Mesenchymal stem cell (in vitro differentiated cells and primary cell): ENCODE data around the gene SYPL2.
"Not testable (repeated sequence)": the region's sequence is repeated elsewhere in the genome, so short reads cannot be mapped to it uniquely, and the experiment has no call there.

Experiments used
- DNase-seq: peaks from one replicate; pipeline ENCODE4 v3.0.0-alpha.2; 2013
- H2AFZ ChIP-seq: one replicate; pipeline ENCODE4 v1.6.1; 2013; ENCODE audit warnings: low read depth, mild to moderate bottlenecking, control low read depth, inconsistent platforms, low read length, moderate library complexity
- H2AK5ac ChIP-seq: 2 replicates; pipeline ENCODE4 v1.6.1; 2013; ENCODE audit warnings: low read length, moderate library complexity, mild to moderate bottlenecking, inconsistent platforms; ENCODE audit not compliant: severe bottlenecking
- H2BK120ac ChIP-seq: one replicate; pipeline ENCODE4 v1.6.1; 2013; ENCODE audit warnings: low read depth, mild to moderate bottlenecking, inconsistent platforms, low read length, moderate library complexity
- H2BK12ac ChIP-seq, 2 experiments: one replicate each; pipeline ENCODE4 v1.6.1; 2013; ENCODE audit warnings: inconsistent platforms in 2 of 2, low read length in 2 of 2, mild to moderate bottlenecking in 2 of 2, moderate library complexity in 2 of 2, control low read depth in 1 of 2
- H2BK15ac ChIP-seq: one replicate; pipeline ENCODE4 v1.6.1; 2013; ENCODE audit warnings: mild to moderate bottlenecking, low read depth, inconsistent platforms; ENCODE audit not compliant: poor library complexity, severe bottlenecking
- H2BK5ac ChIP-seq: 2 replicates; pipeline ENCODE4 v1.6.1; 2013; ENCODE audit warnings: low read depth, mild to moderate bottlenecking, low read length, control low read depth, inconsistent platforms; ENCODE audit not compliant: poor library complexity, severe bottlenecking
- H3K14ac ChIP-seq, 2 experiments: one replicate each; pipeline ENCODE4 v1.6.1; 2013; ENCODE audit warnings: inconsistent platforms in 2 of 2, low read length in 2 of 2, control low read depth in 1 of 2, mild to moderate bottlenecking in 1 of 2, moderate library complexity in 1 of 2
- H3K18ac ChIP-seq, 2 experiments: one replicate each; pipeline ENCODE4 v1.6.1; 2013; ENCODE audit warnings: inconsistent platforms in 2 of 2, low read length in 2 of 2, control low read depth in 1 of 2, low read depth in 1 of 2, mild to moderate bottlenecking in 1 of 2
- H3K23ac ChIP-seq, 2 experiments: one replicate each; pipeline ENCODE4 v1.6.1; 2013; ENCODE audit warnings: inconsistent platforms in 2 of 2, low read length in 2 of 2, mild to moderate bottlenecking in 2 of 2, moderate library complexity in 2 of 2, control low read depth in 1 of 2
- H3K27ac ChIP-seq: 2 replicates; pipeline ENCODE4 v1.5.1; 2013; ENCODE audit warnings: mild to moderate bottlenecking, moderate library complexity, low read length, control low read depth, inconsistent platforms; ENCODE audit not compliant: poor library complexity, severe bottlenecking
- H3K27me3 ChIP-seq, 2 experiments: 2 replicates each; pipeline versions ENCODE4 v1.6.1 to v1.7.0; 2013; ENCODE audit warnings: low read length in 2 of 2, mild to moderate bottlenecking in 2 of 2, moderate library complexity in 2 of 2, control low read depth in 1 of 2, inconsistent platforms in 1 of 2; ENCODE audit not compliant: control insufficient read depth in 1 of 2, insufficient read depth in 1 of 2
- H3K36me3 ChIP-seq, 2 experiments: 2 replicates each; pipeline versions ENCODE4 v1.6.1 to v1.7.0; 2013; ENCODE audit warnings: low read length in 2 of 2, control low read depth in 1 of 2, inconsistent platforms in 1 of 2, low read depth in 1 of 2, mild to moderate bottlenecking in 1 of 2; ENCODE audit not compliant: insufficient read depth in 2 of 2, control insufficient read depth in 1 of 2
- H3K4ac ChIP-seq, 2 experiments: one replicate each; pipeline ENCODE4 v1.6.1; 2013; ENCODE audit warnings: inconsistent platforms in 2 of 2, low read length in 2 of 2, mild to moderate bottlenecking in 2 of 2, moderate library complexity in 2 of 2, control low read depth in 1 of 2, low read depth in 1 of 2
- H3K4me1 ChIP-seq: 2 replicates; pipeline ENCODE4 v1.6.1; 2013; ENCODE audit warnings: low read depth, low read length, control low read depth; ENCODE audit not compliant: control insufficient read depth, insufficient read depth
- H3K4me2 ChIP-seq: 2 replicates; pipeline ENCODE4 v1.6.1; 2013; ENCODE audit warnings: low read length, mild to moderate bottlenecking, inconsistent platforms; ENCODE audit not compliant: poor library complexity, severe bottlenecking
- H3K4me3 ChIP-seq, 2 experiments: 2 replicates each; pipeline versions ENCODE4 v1.5.1 to v1.7.0; 2013; ENCODE audit warnings: low read length in 2 of 2, mild to moderate bottlenecking in 2 of 2, control low read depth in 1 of 2, low read depth in 1 of 2; ENCODE audit not compliant: insufficient read depth in 1 of 2
- H3K79me1 ChIP-seq: replicated peaks from 2 replicates; pipeline ENCODE4 v1.6.1; 2013; ENCODE audit warnings: mild to moderate bottlenecking, control low read depth, low read length, inconsistent platforms; ENCODE audit not compliant: poor library complexity, severe bottlenecking
- H3K9ac ChIP-seq: 2 replicates; pipeline ENCODE4 v1.7.0; 2013; ENCODE audit warnings: mild to moderate bottlenecking, low read length, moderate library complexity
- H3K9me3 ChIP-seq: 2 replicates; pipeline ENCODE4 v1.7.0; 2013; ENCODE audit warnings: mild to moderate bottlenecking, low read length; ENCODE audit not compliant: control insufficient read depth
- H4K8ac ChIP-seq: one replicate; pipeline ENCODE4 v1.6.1; 2013; ENCODE audit warnings: inconsistent platforms, mild to moderate bottlenecking, low read length, moderate library complexity
- H4K91ac ChIP-seq: one replicate; pipeline ENCODE4 v1.6.1; 2013; ENCODE audit warnings: mild to moderate bottlenecking, low read length, inconsistent platforms
- WGBS: methylation state at CpG from one replicate; pipeline ENCODE4 v1.1.7; 2013; ENCODE audit warnings: mixed read lengths; 5-methylcytosine and 5-hydroxymethylcytosine counted together

Gene SYPL2

DNA sequence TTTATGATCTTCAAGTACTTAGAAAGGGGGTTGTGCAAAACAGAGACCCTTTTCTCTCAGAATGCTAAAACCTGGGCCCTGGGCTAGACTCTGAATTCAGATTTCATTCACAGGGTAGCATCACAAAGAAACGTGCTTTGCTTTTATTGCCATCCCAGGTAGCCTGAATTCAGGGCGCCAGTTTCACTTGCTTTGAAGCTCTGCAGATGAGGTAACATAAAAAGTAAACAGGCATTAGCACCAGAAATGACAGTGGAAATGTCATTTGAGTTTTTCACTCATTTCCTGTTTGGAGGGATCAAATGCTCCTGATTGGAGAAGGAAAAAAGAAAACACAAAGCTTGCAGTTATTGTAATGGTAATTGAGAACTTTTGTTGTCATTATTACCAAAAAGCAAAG is 2.6 kb downstream of the SYPL2 start:
- Histone ChIP-seq H2AFZ (no peak overlapping the region), H3K27me3 (peaks cover 0 to 85% of the 10 kb centered on the region in 2 experiments), H3K14ac (no peak overlapping the region), H3K9ac (no peak overlapping the region), H3K4ac (no peak overlapping the region), H2BK5ac (no peak overlapping the region), H2AK5ac (no peak overlapping the region), H3K4me1 (peaks cover 9% of the 10 kb centered on the region), H3K79me1 (no peaks in the 10 kb centered on the region), H2BK15ac (no peak overlapping the region), H3K27ac (no peak overlapping the region), H3K36me3 (no peaks in the 10 kb centered on the region), H4K8ac (no peak overlapping the region), H3K4me3 (no peak overlapping the region), H3K18ac (no peak overlapping the region), H2BK12ac (no peak overlapping the region), H3K23ac (no peak overlapping the region), H3K4me2 (no peak overlapping the region), H4K91ac (no peak overlapping the region), H3K9me3 (no peaks in the 10 kb centered on the region), H2BK120ac (no peak overlapping the region)
- 0% methylated on average over 2 of the region's 2 CpGs for WGBS
- no peak for DNase-seq

GRCh38 chr1:109470245-109470644 is 3.9 kb downstream of the SYPL2 start:
- Histone ChIP-seq H3K4me3 (no peak overlapping the region), H3K4ac (no peak overlapping the region), H2AK5ac (no peak overlapping the region), H3K79me1 (no peaks in the 10 kb centered on the region), H3K14ac (no peak overlapping the region), H2AFZ (no peak overlapping the region), H4K91ac (no peak overlapping the region), H3K18ac (no peak overlapping the region), H3K23ac (no peak overlapping the region), H2BK12ac (no peak overlapping the region), H2BK5ac (no peak overlapping the region), H3K9me3 (no peaks in the 10 kb centered on the region), H4K8ac (no peak overlapping the region), H3K9ac (no peak overlapping the region), H3K27ac (no peak overlapping the region), H3K27me3 (peaks cover 0 to 85% of the 10 kb centered on the region in 2 experiments), H2BK15ac (no peak overlapping the region), H3K36me3 (peaks cover 0 to 7% of the 10 kb centered on the region in 2 experiments), H3K4me1 (peaks cover 9% of the 10 kb centered on the region), H3K4me2 (no peak overlapping the region), H2BK120ac (no peak overlapping the region)
- 81% methylated on average over 6 of the region's 6 CpGs for WGBS
- DNase-seq, result no peak

DNA sequence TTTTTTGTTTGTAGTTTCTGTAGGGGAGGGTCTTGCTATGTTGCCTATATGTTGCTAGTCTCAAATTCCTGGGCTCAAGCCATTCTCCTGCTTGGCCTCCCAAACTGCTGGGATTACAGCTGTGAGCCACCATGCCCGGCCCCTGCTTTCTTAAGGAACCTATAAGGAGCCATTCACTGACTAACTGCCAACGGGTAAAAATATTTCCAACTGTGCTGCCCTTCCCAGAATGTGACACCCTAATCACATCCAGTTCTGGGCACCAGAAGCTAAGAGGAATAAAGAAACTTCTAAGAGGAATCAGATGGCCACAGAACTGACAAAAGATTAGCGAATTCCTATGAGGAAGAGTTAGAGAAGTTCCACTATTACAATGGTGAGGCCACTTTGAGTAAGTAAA is 6.4 kb downstream of the SYPL2 start:
- Histone ChIP-seq H2BK120ac (no peak overlapping the region), H2AK5ac (no peak overlapping the region), H4K91ac (no peak overlapping the region), H3K9me3 (no peaks in the 10 kb centered on the region), H2BK15ac (no peak overlapping the region), H4K8ac (no peak overlapping the region), H3K23ac (no peak overlapping the region), H3K4ac (no peak overlapping the region), H3K27ac (no peak overlapping the region), H3K79me1 (no peaks in the 10 kb centered on the region), H3K36me3 (peaks cover 0 to 29% of the 10 kb centered on the region in 2 experiments), H3K4me2 (no peak overlapping the region), H3K14ac (no peak overlapping the region), H3K27me3 (peaks cover 0 to 90% of the 10 kb centered on the region in 2 experiments), H3K9ac (no peak overlapping the region), H2BK12ac (no peak overlapping the region), H3K4me3 (no peak overlapping the region), H3K4me1 (no peaks in the 10 kb centered on the region), H3K18ac (no peak overlapping the region), H2AFZ (no peak overlapping the region), H2BK5ac (no peak overlapping the region)
- WGBS, result 51% methylated on average over 3 of the region's 3 CpGs
- no peak for DNase-seq

DNA sequence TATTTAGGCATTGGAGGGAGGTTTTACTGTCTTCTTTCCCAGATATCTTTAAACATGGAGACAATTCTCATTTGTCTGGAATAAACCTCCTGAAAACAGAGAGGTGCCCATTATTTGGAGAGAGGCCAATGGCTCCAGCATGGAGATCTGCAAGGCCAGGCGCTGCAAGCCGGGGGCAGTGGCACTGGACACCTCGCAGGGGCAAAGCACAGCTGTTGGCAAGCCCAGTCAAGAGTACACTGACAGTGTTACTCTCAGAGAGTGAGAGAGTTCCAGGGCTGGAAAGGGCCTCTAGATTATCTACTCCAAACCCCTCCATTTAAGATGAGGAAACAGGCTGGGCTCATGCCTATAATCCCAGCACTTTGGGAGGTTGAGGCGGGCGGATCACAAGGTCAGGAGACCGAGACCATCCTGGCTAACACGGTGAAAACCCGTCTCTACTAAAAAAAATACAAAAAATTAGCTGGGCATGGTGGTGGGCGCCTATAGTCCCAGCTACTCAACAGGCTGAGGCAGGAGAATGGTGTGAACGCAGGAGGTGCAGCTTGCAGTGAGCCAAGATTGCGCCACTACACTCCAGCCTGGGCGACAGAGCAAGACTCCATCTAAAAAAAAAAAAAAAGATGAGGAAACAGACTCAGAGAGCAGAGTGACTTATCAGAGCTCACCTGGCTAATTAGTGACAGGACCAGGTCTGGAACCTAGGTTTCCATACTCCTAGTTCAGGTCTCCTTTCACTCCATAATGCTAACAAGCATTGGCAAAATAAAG is 7.1 kb downstream of the SYPL2 start:
- WGBS, result 84% methylated on average over 12 of the region's 12 CpGs
- not testable (repeated sequence) for H4K91ac ChIP-seq

More for the DNA sequence above, 7.1 kb downstream of the SYPL2 start:
- not testable (repeated sequence) for H2BK120ac ChIP-seq, H3K27ac ChIP-seq, H3K4ac ChIP-seq, H3K4me3 ChIP-seq, H3K18ac ChIP-seq, H3K9me3 ChIP-seq, H3K79me1 ChIP-seq, H2AK5ac ChIP-seq, H3K23ac ChIP-seq, H3K14ac ChIP-seq, H2BK5ac ChIP-seq, H2BK15ac ChIP-seq, H4K8ac ChIP-seq, H3K4me1 ChIP-seq, DNase-seq, H2AFZ ChIP-seq, H3K4me2 ChIP-seq, H2BK12ac ChIP-seq, H3K9ac ChIP-seq
- H3K27me3 ChIP-seq, result peaks cover 0 to 90% of the 10 kb centered on the region in 2 experiments
- peaks cover 0 to 30% of the 10 kb centered on the region in 2 experiments for H3K36me3 ChIP-seq
